GM06990 (cell line): ENCODE data around the gene ZC3H7A.

Source experiments
- DNase-seq: peaks from one replicate; pipeline ENCODE4 v3.0.0-alpha.2; 2011; ENCODE audit not compliant: insufficient read length; ENCODE audit errors: extremely low read depth
- H3K27me3 ChIP-seq: replicated peaks from 2 replicates; pipeline ENCODE4 v1.6.0; 2011; ENCODE audit warnings: low read length; ENCODE audit not compliant: control insufficient read depth, insufficient read depth
- H3K36me3 ChIP-seq: 2 replicates; pipeline ENCODE4 v1.5.1; 2011; ENCODE audit warnings: low read length; ENCODE audit not compliant: control insufficient read depth, insufficient read depth
- H3K4me3 ChIP-seq: replicated peaks from 2 replicates; pipeline ENCODE4 v1.5.1; 2011; ENCODE audit warnings: low read depth, mild to moderate bottlenecking, control low read depth, low read length
- TF ChIP-seq, protein P1 (sequence below): IDR thresholded peaks from 2 replicates; pipeline ENCODE4 v1.5.1; 2011; ENCODE audit warnings: low read length, control low read depth, mild to moderate bottlenecking, inconsistent platforms; ENCODE audit not compliant: insufficient read depth, poor library complexity, severe bottlenecking

Gene ZC3H7A

DNA sequence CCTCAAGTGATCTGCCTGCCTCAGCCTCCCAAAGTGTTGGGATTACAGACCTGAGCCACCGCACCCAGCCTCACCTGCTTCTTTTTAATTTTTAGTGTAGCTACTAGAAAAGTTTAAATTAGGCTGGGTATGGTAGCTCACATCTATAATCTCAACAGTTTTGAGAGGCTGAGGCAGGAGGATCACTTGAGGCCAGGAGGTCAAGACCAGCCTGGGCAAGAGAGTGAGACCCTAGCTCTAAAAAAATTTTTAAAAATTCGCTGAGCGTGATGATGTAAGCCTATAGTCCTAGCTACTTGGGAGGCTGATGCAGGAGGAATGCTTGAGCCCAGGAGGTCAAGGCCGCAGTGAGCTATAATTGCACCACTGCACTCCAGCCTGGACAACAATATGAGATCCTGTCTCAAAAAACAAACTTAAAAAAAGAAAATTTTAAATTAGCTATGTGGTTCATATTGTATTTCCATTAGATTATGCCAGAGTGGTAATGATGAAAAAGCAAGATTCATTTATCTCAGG, 89.3 kb downstream of the ZC3H7A start:
- Histone ChIP-seq H3K4me3 (no peak overlapping the region), H3K27me3 (no peaks in the 10 kb centered on the region), H3K36me3 (peaks cover 19% of the 10 kb centered on the region)
- DNase-seq = no peak
- TF ChIP-seq, protein P1, sequence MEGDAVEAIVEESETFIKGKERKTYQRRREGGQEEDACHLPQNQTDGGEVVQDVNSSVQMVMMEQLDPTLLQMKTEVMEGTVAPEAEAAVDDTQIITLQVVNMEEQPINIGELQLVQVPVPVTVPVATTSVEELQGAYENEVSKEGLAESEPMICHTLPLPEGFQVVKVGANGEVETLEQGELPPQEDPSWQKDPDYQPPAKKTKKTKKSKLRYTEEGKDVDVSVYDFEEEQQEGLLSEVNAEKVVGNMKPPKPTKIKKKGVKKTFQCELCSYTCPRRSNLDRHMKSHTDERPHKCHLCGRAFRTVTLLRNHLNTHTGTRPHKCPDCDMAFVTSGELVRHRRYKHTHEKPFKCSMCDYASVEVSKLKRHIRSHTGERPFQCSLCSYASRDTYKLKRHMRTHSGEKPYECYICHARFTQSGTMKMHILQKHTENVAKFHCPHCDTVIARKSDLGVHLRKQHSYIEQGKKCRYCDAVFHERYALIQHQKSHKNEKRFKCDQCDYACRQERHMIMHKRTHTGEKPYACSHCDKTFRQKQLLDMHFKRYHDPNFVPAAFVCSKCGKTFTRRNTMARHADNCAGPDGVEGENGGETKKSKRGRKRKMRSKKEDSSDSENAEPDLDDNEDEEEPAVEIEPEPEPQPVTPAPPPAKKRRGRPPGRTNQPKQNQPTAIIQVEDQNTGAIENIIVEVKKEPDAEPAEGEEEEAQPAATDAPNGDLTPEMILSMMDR = no peak

DNA sequence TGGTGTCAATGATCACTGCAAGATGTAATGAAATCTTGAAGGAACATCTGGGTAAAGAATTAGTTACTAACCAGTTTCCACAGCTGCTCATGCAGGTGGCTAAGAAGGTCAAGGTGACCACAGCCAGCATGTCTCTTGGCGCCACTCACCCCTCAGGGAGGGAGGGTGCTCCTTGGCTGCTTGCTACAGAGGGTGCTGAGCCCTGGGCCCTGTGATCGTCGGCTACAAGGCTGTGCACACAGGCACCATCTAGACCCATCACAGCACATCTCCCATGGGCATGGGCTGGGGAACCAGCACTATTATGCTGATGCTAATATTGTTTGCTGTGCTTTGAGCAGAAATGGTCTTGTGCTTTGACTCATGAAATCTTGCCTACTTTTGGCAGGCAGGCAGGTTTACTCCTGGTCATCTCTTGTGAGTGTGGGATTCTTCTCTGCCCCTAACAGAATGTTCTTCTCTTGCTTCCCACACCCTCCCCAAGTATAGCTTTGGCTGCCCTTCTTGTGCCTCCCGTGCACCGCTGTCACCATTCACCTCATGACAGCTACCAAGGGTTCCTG, 90.8 kb downstream of the ZC3H7A start:
- Histone ChIP-seq H3K27me3 (no peaks in the 10 kb centered on the region), H3K36me3 (peaks cover 15% of the 10 kb centered on the region), H3K4me3 (no peak overlapping the region)
- TF ChIP-seq, protein P1 = no peak
- no peak for DNase-seq

DNA sequence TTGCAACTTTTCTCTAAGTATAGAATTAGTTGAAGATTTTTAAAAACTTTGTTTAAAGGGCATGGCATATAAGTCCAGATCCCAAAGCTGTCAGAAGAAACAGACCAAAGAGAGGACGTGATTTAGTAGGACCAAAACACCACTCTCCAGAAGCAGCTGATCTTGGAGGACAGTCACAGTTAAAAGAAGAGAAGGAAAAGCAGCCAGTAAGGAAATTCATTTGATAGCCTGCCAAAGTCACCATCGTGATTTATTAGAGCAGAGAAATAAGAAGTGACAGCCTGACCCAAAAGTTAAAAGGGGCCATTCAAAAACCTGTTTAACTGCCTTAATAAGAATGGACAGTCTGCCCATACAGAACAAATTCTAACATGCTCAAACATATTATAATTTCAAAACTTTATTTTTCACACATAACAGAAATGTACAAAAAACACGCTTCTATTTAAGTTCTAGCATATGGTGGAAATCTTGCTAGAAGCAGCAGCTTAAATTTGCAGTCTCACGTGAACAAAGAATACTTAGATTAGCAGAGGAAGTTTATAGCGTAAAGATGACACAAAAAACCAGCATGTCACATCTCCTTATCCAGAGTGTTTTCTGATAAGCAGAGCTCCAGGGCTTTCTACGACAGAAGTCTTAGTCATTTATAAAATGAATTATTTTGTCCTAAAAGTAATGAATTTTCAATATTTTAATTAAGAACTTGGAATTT, 91.6 kb downstream of the ZC3H7A start:
- no peak for DNase-seq
- peaks cover 16% of the 10 kb centered on the region for H3K36me3 ChIP-seq
- no peaks in the 10 kb centered on the region for H3K27me3 ChIP-seq
- H3K4me3 ChIP-seq = no peak overlapping the region
- TF ChIP-seq, protein P1 = no peak
